K562 (cell line): Measurements from ENCODE around the gene ANKRD7. TPM values are rescaled to one million over a fixed set of nuclear protein-coding genes. Genes with fewer than 3 reads are reported as not detected.

Experiments
- ATF7 ChIP-seq: fragments of 450-650 bp; IDR thresholded peaks from 2 replicates; pipeline ENCODE4 v1.7.1; 2014; ENCODE audit warnings: mild to moderate bottlenecking, moderate library complexity
- CHCHD3 ChIP-seq: fragments of 250-450 bp; sonication (Bioruptor Pico); IDR thresholded peaks from 2 replicates; pipeline ENCODE4 v2.1.2; 2022; ENCODE audit warnings: mild to moderate bottlenecking
- DNMT1 ChIP-seq: fragments of 450-650 bp; IDR thresholded peaks from 2 replicates; pipeline ENCODE4 v1.6.1; 2016; ENCODE audit warnings: antibody characterized with exemption, mild to moderate bottlenecking
- L3MBTL2 ChIP-seq: fragments of 450-650 bp; IDR thresholded peaks from 2 replicates; pipeline ENCODE4 v1.6.1; 2016; ENCODE audit warnings: mild to moderate bottlenecking, moderate library complexity
- MYBL2 ChIP-seq, 2 experiments: fragments of 450-650 bp in 1 of 2; sonication (generic) in 1 of 2; formaldehyde crosslinking in 1 of 2; IDR thresholded peaks; 2 replicates each; pipeline versions ENCODE4 v1.6.1 to v1.8.1; 2017 to 2022; ENCODE audit warnings: borderline replicate concordance in 1 of 2, inconsistent platforms in 1 of 2, low read depth in 1 of 2, mild to moderate bottlenecking in 1 of 2, missing genetic modification reagents in 1 of 2, moderate library complexity in 1 of 2
- NBN ChIP-seq: fragments of 450-650 bp; IDR thresholded peaks from 2 replicates; pipeline ENCODE4 v1.6.1; 2016; ENCODE audit warnings: low read depth, mild to moderate bottlenecking
- NCOA6 ChIP-seq: fragments of 450-650 bp; IDR thresholded peaks from 2 replicates; pipeline ENCODE4 v1.6.1; 2017; ENCODE audit warnings: mild to moderate bottlenecking
- NR3C1 ChIP-seq: sonication (generic); formaldehyde crosslinking; IDR thresholded peaks from 2 replicates; pipeline ENCODE4 v1.8.1; 2022; ENCODE audit warnings: missing genetic modification reagents
- PTBP1 ChIP-seq: fragments of 200-400 bp; formaldehyde crosslinking; IDR thresholded peaks from 2 replicates; pipeline ENCODE4 v1.6.1; 2017; ENCODE audit warnings: low read depth, low read length
- SMARCA4 ChIP-seq: fragments of 450-650 bp; IDR thresholded peaks from 2 replicates; pipeline ENCODE4 v1.6.1; 2016
- SRSF7 ChIP-seq: fragments of 200-400 bp; formaldehyde crosslinking; optimal IDR thresholded peaks from 2 replicates; pipeline ENCODE3; 2017; ENCODE audit warnings: mild to moderate bottlenecking, low read depth, low read length
- TEAD1 ChIP-seq, 2 experiments: fragments of 450-650 bp in 1 of 2; sonication (generic) in 1 of 2; formaldehyde crosslinking; IDR thresholded peaks; 2 replicates each; pipeline versions ENCODE4 v1.4.0 to v1.8.0; 2020 to 2022; ENCODE audit warnings: mild to moderate bottlenecking in 2 of 2, missing genetic modification reagents in 1 of 2
- ZNF140 ChIP-seq: fragments of 250-450 bp; sonication (Bioruptor Pico); IDR thresholded peaks from 2 replicates; pipeline ENCODE4 v1.8.0; 2021; ENCODE audit warnings: moderate library complexity, mild to moderate bottlenecking, inconsistent platforms
- ZNF24 ChIP-seq: fragments of 450-650 bp; IDR thresholded peaks from 2 replicates; pipeline ENCODE4 v1.6.1; 2016
- ZNF644 ChIP-seq: fragments of 200-800 bp; sonication (Bioruptor generic); IDR thresholded peaks from 2 replicates; pipeline ENCODE4 v1.6.1; 2016; ENCODE audit warnings: low read depth, missing genetic modification characterization, missing compliant biosample characterization
- polyA plus RNA-seq, 8 experiments: library from polyadenylated mRNA; depleted of rRNA in 4 of 8; stranded (reverse) in 5 of 8; unstranded in 3 of 8; fragments of >200 nt; fragmentation: Nextera tagmentation in 2 of 8; fragmentation: Illumina TruSeq in 1 of 8; extraction: Ambion mirVana in 2 of 8; extraction: Trizol in 1 of 8; gene quantifications; 2 replicates each; pipeline versions ENCODE4 v1.2.1 to v1.2.3, GENCODE V29; 2011 to 2014; ENCODE audit warnings: inconsistent platforms in 1 of 8, missing spikeins in 1 of 8
- total RNA-seq, 7 experiments: library from RNA; depleted of rRNA in 6 of 7; stranded (reverse); fragments of >200 nt in 6 of 7; fragmentation: Illumina TruSeq in 2 of 7; extraction: Trizol in 2 of 7; gene quantifications; 2 replicates each; pipeline versions ENCODE4 v1.2.1 to v1.2.3, GENCODE V29; 2011 to 2021; ENCODE audit warnings: low replicate concordance in 1 of 7
- TF ChIP-seq, protein P1 (sequence below): IDR thresholded peaks from 3 replicates; pipeline ENCODE4 v1.6.1; 2011; ENCODE audit warnings: borderline replicate concordance, mild to moderate bottlenecking, moderate library complexity; ENCODE audit not compliant: insufficient read length; ENCODE audit errors: extremely low read depth
- TF ChIP-seq, protein P2 (sequence below), 2 experiments: fragments of 200-800 bp in 1 of 2; sonication (Bioruptor generic) in 1 of 2; sonication (generic) in 1 of 2; formaldehyde crosslinking in 1 of 2; IDR thresholded peaks in 1 of 2; conservative IDR thresholded peaks in 1 of 2; 2 replicates each; pipeline versions ENCODE4 v1.5.0 to v1.6.1; 2016 to 2020; ENCODE audit warnings: missing compliant biosample characterization in 1 of 2, missing genetic modification characterization in 1 of 2, missing genetic modification reagents in 1 of 2
- TF ChIP-seq, protein P3 (sequence below): fragments of 250-450 bp; sonication (Bioruptor Pico); IDR thresholded peaks from 2 replicates; pipeline ENCODE4 v1.9.0; 2021; ENCODE audit warnings: mild to moderate bottlenecking, inconsistent platforms
- TF ChIP-seq, protein P4 (sequence below), 3 experiments: fragments of 200-800 bp in 1 of 3; sonication (Bioruptor generic) in 1 of 3; sonication (generic) in 1 of 3; formaldehyde crosslinking in 1 of 3; IDR thresholded peaks; 2 replicates each; pipeline versions ENCODE4 v1.6.1 to v1.8.0; 2016 to 2022; ENCODE audit warnings: mild to moderate bottlenecking in 2 of 3, missing compliant biosample characterization in 2 of 3, missing genetic modification characterization in 2 of 3, missing genetic modification reagents in 1 of 3

Gene ANKRD7
- total and polyA plus RNA-seq, 9 of the 15 experiments (the other 6 are each of a cell fraction or from before 2014, with no cell fraction given): 0.33 TPM; not detected in 8

DNA sequence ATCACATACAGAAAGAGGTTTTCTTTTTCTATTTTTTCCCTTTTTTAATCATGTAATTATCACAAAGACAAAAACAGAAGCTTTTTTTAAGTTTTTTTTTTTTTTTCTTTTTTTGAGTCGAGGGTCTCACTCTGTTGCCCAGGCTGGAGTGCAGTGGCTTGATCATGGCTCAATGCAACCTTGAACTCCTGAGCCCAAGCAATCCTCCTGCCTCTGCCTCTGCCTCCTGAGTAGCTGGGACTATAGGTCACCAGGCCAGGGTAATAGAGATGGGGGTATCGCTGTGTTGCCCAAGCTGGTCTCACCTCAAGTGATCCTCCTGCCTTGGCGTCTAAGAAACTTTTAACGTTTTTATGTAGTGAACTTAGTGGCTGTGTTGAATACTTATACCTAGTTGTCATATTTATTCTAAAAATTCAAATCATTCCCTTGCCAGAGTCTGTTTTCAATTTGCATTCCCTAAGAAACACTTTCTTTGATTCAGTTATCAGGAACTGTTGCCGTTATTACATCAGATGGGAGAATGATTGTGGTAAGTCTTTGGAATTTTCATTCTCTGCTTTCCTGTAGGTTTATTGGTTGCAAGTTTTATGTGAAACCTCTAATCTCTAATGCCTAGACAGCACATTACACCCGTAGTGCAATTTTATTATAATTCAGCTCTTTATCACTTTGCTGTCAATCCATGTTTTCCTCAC lies 39.2 kb upstream of the ANKRD7 start (continued):
- peak; percentile 64; the same call in 1 of the 2 replicates for TF ChIP-seq ZNF644 (tag)
- no peak for TF ChIP-seq SRSF7
- no peak for TF ChIP-seq NCOA6
- TF ChIP-seq, protein P1, sequence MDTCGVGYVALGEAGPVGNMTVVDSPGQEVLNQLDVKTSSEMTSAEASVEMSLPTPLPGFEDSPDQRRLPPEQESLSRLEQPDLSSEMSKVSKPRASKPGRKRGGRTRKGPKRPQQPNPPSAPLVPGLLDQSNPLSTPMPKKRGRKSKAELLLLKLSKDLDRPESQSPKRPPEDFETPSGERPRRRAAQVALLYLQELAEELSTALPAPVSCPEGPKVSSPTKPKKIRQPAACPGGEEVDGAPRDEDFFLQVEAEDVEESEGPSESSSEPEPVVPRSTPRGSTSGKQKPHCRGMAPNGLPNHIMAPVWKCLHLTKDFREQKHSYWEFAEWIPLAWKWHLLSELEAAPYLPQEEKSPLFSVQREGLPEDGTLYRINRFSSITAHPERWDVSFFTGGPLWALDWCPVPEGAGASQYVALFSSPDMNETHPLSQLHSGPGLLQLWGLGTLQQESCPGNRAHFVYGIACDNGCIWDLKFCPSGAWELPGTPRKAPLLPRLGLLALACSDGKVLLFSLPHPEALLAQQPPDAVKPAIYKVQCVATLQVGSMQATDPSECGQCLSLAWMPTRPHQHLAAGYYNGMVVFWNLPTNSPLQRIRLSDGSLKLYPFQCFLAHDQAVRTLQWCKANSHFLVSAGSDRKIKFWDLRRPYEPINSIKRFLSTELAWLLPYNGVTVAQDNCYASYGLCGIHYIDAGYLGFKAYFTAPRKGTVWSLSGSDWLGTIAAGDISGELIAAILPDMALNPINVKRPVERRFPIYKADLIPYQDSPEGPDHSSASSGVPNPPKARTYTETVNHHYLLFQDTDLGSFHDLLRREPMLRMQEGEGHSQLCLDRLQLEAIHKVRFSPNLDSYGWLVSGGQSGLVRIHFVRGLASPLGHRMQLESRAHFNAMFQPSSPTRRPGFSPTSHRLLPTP: no peak
- no peak for TF ChIP-seq ZNF140
- TF ChIP-seq CHCHD3 (CRISPR knock-in tag): no peak
- TF ChIP-seq SMARCA4: peak; percentile 45; the same call in 1 of the 2 replicates
- TF ChIP-seq, protein P2, sequence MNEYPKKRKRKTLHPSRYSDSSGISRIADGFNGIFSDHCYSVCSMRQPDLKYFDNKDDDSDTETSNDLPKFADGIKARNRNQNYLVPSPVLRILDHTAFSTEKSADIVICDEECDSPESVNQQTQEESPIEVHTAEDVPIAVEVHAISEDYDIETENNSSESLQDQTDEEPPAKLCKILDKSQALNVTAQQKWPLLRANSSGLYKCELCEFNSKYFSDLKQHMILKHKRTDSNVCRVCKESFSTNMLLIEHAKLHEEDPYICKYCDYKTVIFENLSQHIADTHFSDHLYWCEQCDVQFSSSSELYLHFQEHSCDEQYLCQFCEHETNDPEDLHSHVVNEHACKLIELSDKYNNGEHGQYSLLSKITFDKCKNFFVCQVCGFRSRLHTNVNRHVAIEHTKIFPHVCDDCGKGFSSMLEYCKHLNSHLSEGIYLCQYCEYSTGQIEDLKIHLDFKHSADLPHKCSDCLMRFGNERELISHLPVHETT (CRISPR knock-in tag; conservative IDR thresholded peaks at IDR 0.05 in 1 of 2, IDR thresholded peaks at IDR 0.05 in 1 of 2): no peak
- TF ChIP-seq, protein P3, sequence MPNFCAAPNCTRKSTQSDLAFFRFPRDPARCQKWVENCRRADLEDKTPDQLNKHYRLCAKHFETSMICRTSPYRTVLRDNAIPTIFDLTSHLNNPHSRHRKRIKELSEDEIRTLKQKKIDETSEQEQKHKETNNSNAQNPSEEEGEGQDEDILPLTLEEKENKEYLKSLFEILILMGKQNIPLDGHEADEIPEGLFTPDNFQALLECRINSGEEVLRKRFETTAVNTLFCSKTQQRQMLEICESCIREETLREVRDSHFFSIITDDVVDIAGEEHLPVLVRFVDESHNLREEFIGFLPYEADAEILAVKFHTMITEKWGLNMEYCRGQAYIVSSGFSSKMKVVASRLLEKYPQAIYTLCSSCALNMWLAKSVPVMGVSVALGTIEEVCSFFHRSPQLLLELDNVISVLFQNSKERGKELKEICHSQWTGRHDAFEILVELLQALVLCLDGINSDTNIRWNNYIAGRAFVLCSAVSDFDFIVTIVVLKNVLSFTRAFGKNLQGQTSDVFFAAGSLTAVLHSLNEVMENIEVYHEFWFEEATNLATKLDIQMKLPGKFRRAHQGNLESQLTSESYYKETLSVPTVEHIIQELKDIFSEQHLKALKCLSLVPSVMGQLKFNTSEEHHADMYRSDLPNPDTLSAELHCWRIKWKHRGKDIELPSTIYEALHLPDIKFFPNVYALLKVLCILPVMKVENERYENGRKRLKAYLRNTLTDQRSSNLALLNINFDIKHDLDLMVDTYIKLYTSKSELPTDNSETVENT (CRISPR knock-in tag): no peak
- TF ChIP-seq TEAD1 (CRISPR knock-in tag; IDR thresholded peaks at IDR 0.05): no peak
- 0 out of 2 replicates have a peak, but pooled peaks have one; percentile 12 for TF ChIP-seq L3MBTL2
- TF ChIP-seq NR3C1: no peak
- no peak for TF ChIP-seq MYBL2 (IDR thresholded peaks at IDR 0.05; ENCODE audit: low read depth)
- no peak for TF ChIP-seq MYBL2 (CRISPR knock-in tag; IDR thresholded peaks at IDR 0.05; ENCODE audit: borderline replicate concordance)
- TF ChIP-seq NBN: peak; percentile 43; the same call in 1 of the 2 replicates
- no peak for TF ChIP-seq ZNF24
- no peak for TF ChIP-seq DNMT1
- 0 out of 2 replicates have a peak, but pooled peaks have one; percentile 28 for TF ChIP-seq ATF7
- TF ChIP-seq, protein P4, sequence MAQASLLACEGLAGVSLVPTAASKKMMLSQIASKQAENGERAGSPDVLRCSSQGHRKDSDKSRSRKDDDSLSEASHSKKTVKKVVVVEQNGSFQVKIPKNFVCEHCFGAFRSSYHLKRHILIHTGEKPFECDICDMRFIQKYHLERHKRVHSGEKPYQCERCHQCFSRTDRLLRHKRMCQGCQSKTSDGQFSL (CRISPR knock-in tag; IDR thresholded peaks at IDR 0.05): no peak
- TF ChIP-seq, protein P4 (tag; IDR thresholded peaks at IDR 0.05): 0 out of 4 replicates have a peak, but pooled peaks of 1 of the 2 experiments have one; percentile 11
- TF ChIP-seq PTBP1: no peak
